Heart left ventricle (tissue), 16 donors: ENCODE results near the gene ZBTB12. TPM values are rescaled to one million over a fixed set of nuclear protein-coding genes. Genes with fewer than 3 reads are reported as not detected.
"Not testable (repeated sequence)": the region's sequence is repeated elsewhere in the genome, so short reads cannot be mapped to it uniquely, and the experiment has no call there.

Source experiments
- ATAC-seq, 4 donors: fragments of 200-7000 bp; cut with Tn5 transposase; one replicate each; pipeline ENCODE4 v1.9.1; 2020 to 2022; ENCODE audit warnings: moderate library complexity in 4 of 4, mild to moderate bottlenecking in 3 of 4, moderate number of reproducible peaks in 1 of 4
- DNase-seq, 5 donors: peaks; one replicate each; pipeline ENCODE4 v3.0.0-alpha.2; 2020
- H3K27ac ChIP-seq, 12 donors: fragments of 200-600 bp; sonication (generic) in 4 of 12; one replicate each; pipeline versions ENCODE4 v1.5.0 to v1.8.0; 2016 to 2022; ENCODE audit warnings: mild to moderate bottlenecking in 2 of 12
- H3K27me3 ChIP-seq, 9 donors: fragments of 200-600 bp; sonication (generic) in 2 of 9; one replicate each; pipeline versions ENCODE4 v1.5.1 to v1.8.0; 2016 to 2022; ENCODE audit warnings: mild to moderate bottlenecking in 3 of 9
- H3K36me3 ChIP-seq, 9 donors: fragments of 200-600 bp; sonication (generic) in 2 of 9; one replicate each; pipeline versions ENCODE4 v1.5.0 to v1.8.0; 2018 to 2022; ENCODE audit warnings: mild to moderate bottlenecking in 2 of 9
- H3K4me1 ChIP-seq, 12 donors: fragments of 200-600 bp; sonication (generic) in 4 of 12; one replicate each; pipeline versions ENCODE4 v1.5.0 to v1.8.0; 2016 to 2022; ENCODE audit warnings: mild to moderate bottlenecking in 3 of 12
- H3K4me3 ChIP-seq, 12 donors: fragments of 200-600 bp; sonication (generic) in 4 of 12; one replicate each; pipeline versions ENCODE4 v1.5.0 to v1.8.0; 2017 to 2022; ENCODE audit warnings: mild to moderate bottlenecking in 9 of 12, moderate library complexity in 4 of 12
- H3K9me3 ChIP-seq, 12 donors: fragments of 200-600 bp; sonication (generic) in 4 of 12; one replicate each; pipeline versions ENCODE4 v1.5.0 to v1.8.0; 2016 to 2022; ENCODE audit warnings: mild to moderate bottlenecking in 1 of 12
- CTCF ChIP-seq, 12 donors: fragments of 200-600 bp; sonication (generic) in 4 of 12; IDR thresholded peaks; one replicate each; pipeline versions ENCODE4 v1.5.0 to v1.8.0; 2018 to 2022; ENCODE audit warnings: antibody characterized with exemption in 12 of 12, mild to moderate bottlenecking in 5 of 12
- POLR2A ChIP-seq, 2 donors: fragments of 450-650 bp; IDR thresholded peaks; one replicate each; pipeline ENCODE4 v1.6.1; 2017; ENCODE audit warnings: antibody characterized with exemption in 2 of 2, mild to moderate bottlenecking in 2 of 2, moderate library complexity in 2 of 2
- WGBS, 4 donors: extraction: QIAGEN DNeasy Blood & Tissue Kit in 2 of 4; methylation state at CpG; one replicate each; pipeline versions ENCODE4 v1.1.5 to v1.1.7; 2013 to 2018; 5-methylcytosine and 5-hydroxymethylcytosine counted together
- intact Hi-C, 10 donors: fragments of 100-400 bp; cut with DNase I; formaldehyde crosslinking; loops; one replicate each; pipeline versions ENCODE4 v1.11.1 to v1.14.2; 2022
- polyA plus RNA-seq, 2 donors: library from polyadenylated mRNA; stranded (reverse); fragments of 200-250 nt; gene quantifications; one replicate each; pipeline ENCODE4 v1.2.3, GENCODE V29; 2013
- total RNA-seq, 9 donors: library from RNA; depleted of rRNA in 2 of 9; stranded (reverse); fragments of >200 nt in 2 of 9; fragmentation: NEBNext Ultra II Directional in 3 of 9; extraction: Animal tissue kit (Norgen Biotek cat#: 25700) in 3 of 9; gene quantifications; one replicate each; pipeline versions ENCODE4 v1.1.0 to v1.2.4, GENCODE V29; 2016 to 2023
- donor health status: ischemic (EF 13 %, LVEDD 7.1; RV severe dilation, severe dysfunction).
- donor health status: healthy with polysubstance abuse.
- donor health status: DM: no; HTN: yes; CAD: no.
- donor health status: DM: no; HTN: no; CAD: no.
- donor health status: ischemic (EF 25% LVEDD 6.9; RV normal size, moderate dysfunction).
- donor health status: ischemic (EF 25% LVEDD 5.7; RV mildly dilated, moderate dysfunction).
- donor health status: healthy.
- donor health status: DM: yes; HTN: yes; CAD: no.
- donor health status: ischemic (EF 35%, LVEDD 5.7; RV mildly dilated, moderate dysfunction).
- donor health status: nonischemic (EF 11% LVEDD 7.7; RV severe dilation, severe dysfunction).
- donor health status: DM: yes; HTN: yes; CAD: no.
- donor health status: PGD.
- donor health status: ischemic (EF 29% LVEDD 5.4; RV normal size, mild dysfunction).
- donor health status: nonischemic (EF 23%, LVEDD 6.1; RV moderate dilation, normal function).

ZBTB12 gene
- total and polyA plus RNA-seq, 11 donors, result 0.99 to 4.3 (median 2.3) TPM

- DNase-seq (no peak), ATAC-seq (peak in 2 of 4 donors; percentile 17 to 46)
- no peak overlapping the region for H3K4me3 ChIP-seq
- H3K27ac ChIP-seq, result no peak overlapping the region
- intact Hi-C loops, result loop anchor here in 3 of 10 donors (5.0 to 10.0 kb wide), 2 partner anchors 40 to 48 kb away; partner anchors contain the start of genes NELFE (in 2 of the 3), SKIC2 (in 2 of the 3) and CFB (in 1 of the 3)
- WGBS, 4 donors, result 59 to 68% (median 64%) methylated on average over 7 of the region's 7 CpGs
- no peaks in the 10 kb centered on the region for H3K9me3 ChIP-seq
- H3K27me3 ChIP-seq, result no peaks in the 10 kb centered on the region
- H3K4me1 ChIP-seq, result peaks cover 0 to 25% (median 5%) of the 10 kb centered on the region in 12 donors
- TF ChIP-seq POLR2A (IDR thresholded peaks at IDR 0.05), result no peak
- no peak for TF ChIP-seq CTCF (IDR thresholded peaks at IDR 0.05)
- no peaks in the 10 kb centered on the region for H3K36me3 ChIP-seq
These were observed 5.4 kb upstream of the ZBTB12 start for GRCh38 chr6:31907158-31907813.

GRCh38 chr6:31906727-31907126 is 4.8 kb upstream of the ZBTB12 start:
- not testable (repeated sequence) for H3K27ac ChIP-seq, H3K27me3 ChIP-seq, DNase-seq, H3K9me3 ChIP-seq, H3K36me3 ChIP-seq, ATAC-seq, H3K4me3 ChIP-seq
- H3K4me1 ChIP-seq, result peaks cover 0 to 25% (median 5%) of the 10 kb centered on the region in 12 donors
- 76 to 82% (median 79%) methylated on average over 8 of the region's 8 CpGs for WGBS, 4 donors
- intact Hi-C loops, result loop anchor here in 3 of 10 donors (5.0 to 10.0 kb wide), 2 partner anchors 41 to 48 kb away; partner anchors contain the start of genes NELFE (in 2 of the 3), SKIC2 (in 2 of the 3) and CFB (in 1 of the 3)

- no peak overlapping the region for H3K27ac ChIP-seq
- DNase-seq, result no peak
- peaks cover 0 to 26% (median 8%) of the 10 kb centered on the region in 12 donors for H3K4me1 ChIP-seq
- no peaks in the 10 kb centered on the region for H3K27me3 ChIP-seq
- ATAC-seq, result no peak
- H3K36me3 ChIP-seq, result no peaks in the 10 kb centered on the region
- H3K9me3 ChIP-seq, result no peaks in the 10 kb centered on the region
- intact Hi-C loops, result loop anchor here in 3 of 10 donors (5.0 to 10.0 kb wide), 2 partner anchors 41 to 49 kb away; partner anchors contain the start of genes NELFE (in 2 of the 3), SKIC2 (in 2 of the 3) and CFB (in 1 of the 3)
- TF ChIP-seq POLR2A (IDR thresholded peaks at IDR 0.05), result no peak
- no peak for TF ChIP-seq CTCF (IDR thresholded peaks at IDR 0.05)
- no peak overlapping the region for H3K4me3 ChIP-seq
- 28 to 35% (median 33%) methylated on average over 4 of the region's 4 CpGs for WGBS, 4 donors
These were observed 4.2 kb upstream of the ZBTB12 start for GRCh38 chr6:31906122-31906521.

- Histone ChIP-seq H3K9me3 (no peaks in the 10 kb centered on the region), H3K4me1 (peaks cover 0 to 26% (median 9%) of the 10 kb centered on the region in 12 donors), H3K36me3 (no peaks in the 10 kb centered on the region), H3K27me3 (no peaks in the 10 kb centered on the region), H3K27ac (no peak overlapping the region), H3K4me3 (no peak overlapping the region)
- 87 to 100% (median 95%) methylated on average over 1 of the region's 1 CpG for WGBS, 4 donors
- intact Hi-C loops, result loop anchor here in 3 of 10 donors (5.0 to 10.0 kb wide), 2 partner anchors 42 to 50 kb away; partner anchors contain the start of genes NELFE (in 2 of the 3), SKIC2 (in 2 of the 3) and CFB (in 1 of the 3)
- ATAC-seq, result no peak
- TF ChIP-seq CTCF (IDR thresholded peaks at IDR 0.05) (no peak), POLR2A (IDR thresholded peaks at IDR 0.05) (no peak)
- no peak for DNase-seq
These were observed 3.2 kb upstream of the ZBTB12 start for GRCh38 chr6:31905041-31905440.
